ENCODE measurements around the gene OST4. TPM values are rescaled to one million over a fixed set of nuclear protein-coding genes. Genes with fewer than 3 reads are reported as not detected.

OST4 gene
- total RNA-seq, 1 donor from 2014 or later = 243 TPM

- peaks cover 33% of the 10 kb centered on the region for H3K4me1 Mint-ChIP-seq
- no peak for TF ChIP-seq CTCF (IDR thresholded peaks at IDR 0.05)
- POLR2A ChIA-PET = interaction anchor here (0.6 to 6.6 kb wide), 12 partner anchors 8 to 810 kb away, joined by 3 to 53 read pairs (median 4); partner anchors contain the start of genes AGBL5, ATRAID, BABAM2 and OST4
- no peak overlapping the region for H3K4me3 Mint-ChIP-seq
- H3K27me3 Mint-ChIP-seq = no peaks in the 10 kb centered on the region
- H3K27ac Mint-ChIP-seq = peak overlapping the region; percentile 95
- no peaks in the 10 kb centered on the region for H3K9me3 Mint-ChIP-seq
- no peak for ATAC-seq (ENCODE audit: low read depth)
- no peaks in the 10 kb centered on the region for H3K36me3 Mint-ChIP-seq (ENCODE audit: low read depth)
- intact Hi-C loops (cut with micrococcal nuclease) = loop anchor here (10.0 kb wide), 1 partner anchor 504 kb away; the partner anchor contains the start of gene ZNF512
- no peak for DNase-seq
- CTCF ChIA-PET = interaction anchor here (0.8 to 1.6 kb wide), 9 partner anchors 9 to 603 kb away, joined by 3 to 16 read pairs (median 3); partner anchors contain the start of genes AGBL5 and OST4
Observed at GRCh38 chr2:27080603-27080936, 9.1 kb upstream of the OST4 start.

- ATAC-seq (ENCODE audit: low read depth) = no peak
- no peak for DNase-seq
- CTCF ChIA-PET = no interaction called here
- POLR2A ChIA-PET = interaction anchor here (1.4 to 2.0 kb wide), 2 partner anchors 47 to 54 kb away, joined by 5 to 8 read pairs; partner anchors contain the start of genes PREB and TMEM214
- Mint-ChIP-seq H3K27ac (peak overlapping the region; percentile 14), H3K9me3 (no peaks in the 10 kb centered on the region), H3K4me3 (no peak overlapping the region), H3K27me3 (no peaks in the 10 kb centered on the region), H3K4me1 (peaks cover 33% of the 10 kb centered on the region), H3K36me3 (ENCODE audit: low read depth) (no peaks in the 10 kb centered on the region)
- intact Hi-C loops (cut with micrococcal nuclease) = loop anchor here (10.0 kb wide), 1 partner anchor 505 kb away; the partner anchor contains the start of gene ZNF512
- no peak for TF ChIP-seq CTCF (IDR thresholded peaks at IDR 0.05)
Observed at GRCh38 chr2:27080140-27080469, 8.7 kb upstream of the OST4 start.

- Mint-ChIP-seq H3K4me3 (no peak overlapping the region), H3K36me3 (ENCODE audit: low read depth) (no peaks in the 10 kb centered on the region), H3K27ac (peak overlapping the region; percentile 14), H3K27me3 (no peaks in the 10 kb centered on the region), H3K4me1 (peaks cover 39% of the 10 kb centered on the region), H3K9me3 (no peaks in the 10 kb centered on the region)
- intact Hi-C loops (cut with micrococcal nuclease) = loop anchor here (10.0 kb wide), 1 partner anchor 505 kb away; the partner anchor contains the start of gene ZNF512
- no peak for TF ChIP-seq CTCF (IDR thresholded peaks at IDR 0.05)
- no peak for ATAC-seq (ENCODE audit: low read depth)
- CTCF ChIA-PET = no interaction called here
- no peak for DNase-seq
- POLR2A ChIA-PET = interaction anchor here (0.9 kb wide), 1 partner anchor 15 kb away, joined by 3 read pairs; no protein-coding TSS in a partner anchor
Observed at GRCh38 chr2:27079233-27080139, 8.0 kb upstream of the OST4 start.

- ATAC-seq (ENCODE audit: low read depth) = no peak
- H3K4me1 Mint-ChIP-seq = peaks cover 41% of the 10 kb centered on the region
- no peaks in the 10 kb centered on the region for H3K36me3 Mint-ChIP-seq (ENCODE audit: low read depth)
- peak within 1 kb of the TSS; percentile 41 for H3K27ac Mint-ChIP-seq
- H3K9me3 Mint-ChIP-seq = no peaks in the 10 kb centered on the region
- H3K4me3 Mint-ChIP-seq = no peak within 1 kb of the TSS
- no peak for DNase-seq
- ChIA-PET POLR2A (interaction anchor here (0.9 kb wide), 1 partner anchor 15 kb away, joined by 3 read pairs; no protein-coding TSS in a partner anchor), CTCF (no interaction called here)
- intact Hi-C loops (cut with micrococcal nuclease) = no loop called here
- TF ChIP-seq CTCF (IDR thresholded peaks at IDR 0.05) = no peak
- no peaks in the 10 kb centered on the region for H3K27me3 Mint-ChIP-seq
Observed at GRCh38 chr2:27078267-27079194, 7.1 kb upstream of the OST4 start, which contains the start of gene EMILIN1. Gene EMILIN1, plus strand, starts transcription at chr2:27078615. Its CDS starts 451 bp downstream, at chr2:27079066.
